Measurements from ENCODE around the gene TUFT1.

GRCh38 chr1:151504759-151505158, 35.4 kb upstream of the TUFT1 start:
- TF ChIP-seq CTCF (IDR thresholded peaks at IDR 0.05), result no peak
- no peak for TF ChIP-seq PRRX2 (CRISPR knock-in tag; IDR thresholded peaks at IDR 0.05)
- TF ChIP-seq ZNF423 (CRISPR knock-in tag; IDR thresholded peaks at IDR 0.05), result no peak
- no peak for TF ChIP-seq STAT6 (CRISPR knock-in tag; conservative IDR thresholded peaks at IDR 0.05; ENCODE audit: low read depth)
- no peak for TF ChIP-seq IRF2 (CRISPR knock-in tag; IDR thresholded peaks at IDR 0.05; ENCODE audit: borderline replicate concordance, low read depth)
- no peak for TF ChIP-seq ZNF263 (CRISPR knock-in tag; IDR thresholded peaks at IDR 0.05; ENCODE audit: low read depth)
- no peak for TF ChIP-seq SP1 (CRISPR knock-in tag; conservative IDR thresholded peaks at IDR 0.05)
- no peak for TF ChIP-seq ZNF425 (CRISPR knock-in tag; conservative IDR thresholded peaks at IDR 0.05)
- TF ChIP-seq NR2C2 (CRISPR knock-in tag; IDR thresholded peaks at IDR 0.05), result no peak

Measured in WTC11 (cell line).